ENCODE results near the gene CD244.
"Not testable (repeated sequence)": the region's sequence is repeated elsewhere in the genome, so short reads cannot be mapped to it uniquely, and the experiment has no call there.

The CD244 gene

DNA sequence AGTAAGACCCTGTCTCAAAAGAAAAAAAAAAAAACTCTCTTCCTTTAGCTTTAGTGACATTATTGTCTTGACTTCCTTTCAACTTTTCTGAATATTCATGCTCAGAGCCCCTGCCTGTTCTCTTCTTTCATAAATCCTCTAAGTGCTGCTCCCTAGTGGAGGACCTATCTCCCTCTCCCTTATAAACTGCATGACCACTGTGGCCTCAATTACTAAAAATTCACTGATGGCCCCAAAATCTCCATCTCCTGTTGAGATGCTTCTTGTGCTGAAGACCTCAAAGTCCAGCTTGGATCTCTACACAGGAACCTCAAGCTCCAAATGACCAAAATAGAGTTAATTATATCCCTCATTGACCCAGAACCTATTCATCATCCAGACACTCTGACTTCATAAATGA, 14.5 kb upstream of the CD244 start:
- no peak for DNase-seq

DNA sequence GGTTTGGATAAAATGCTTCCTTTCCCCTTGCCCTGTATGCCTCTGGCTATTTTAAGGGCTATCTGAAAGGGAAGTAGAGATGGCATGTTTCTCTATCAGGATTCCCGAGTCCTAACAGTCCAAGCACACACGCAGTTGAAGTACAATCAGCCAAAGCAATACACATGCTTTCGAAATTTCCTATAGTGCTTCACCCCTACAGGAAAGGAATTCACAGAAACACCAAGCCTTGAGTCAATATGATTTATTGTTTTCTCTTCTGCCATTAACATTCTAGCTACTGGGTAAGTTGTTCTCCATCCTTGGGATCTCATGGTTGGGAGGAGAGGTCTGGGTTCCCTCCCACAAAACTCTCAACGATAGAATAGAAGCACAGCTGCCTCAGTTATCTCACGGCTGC, 13.6 kb upstream of the CD244 start:
- DNase-seq, result no peak

GRCh38 chr1:160875591-160875990, 12.9 kb upstream of the CD244 start:
- not testable (repeated sequence) for DNase-seq

DNA sequence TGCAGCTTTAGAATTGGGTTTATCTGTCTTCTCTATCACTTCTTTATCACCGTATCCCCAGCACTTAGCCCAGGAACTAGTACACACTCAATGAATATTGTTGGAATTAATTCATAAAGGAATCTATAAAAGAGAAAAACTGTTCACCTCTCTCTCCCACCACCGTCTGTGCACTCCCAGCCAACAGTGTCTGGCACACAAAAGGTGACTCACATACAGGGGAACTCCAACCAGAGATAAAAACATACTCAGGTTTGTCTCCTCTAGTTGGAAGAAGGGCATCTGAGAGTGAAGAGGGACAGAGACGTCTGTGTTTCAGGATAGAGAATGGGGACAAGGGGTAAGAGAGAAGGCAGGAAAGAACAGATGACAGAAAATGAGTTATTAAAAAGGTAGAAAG, 12.2 kb upstream of the CD244 start:
- DNase-seq, result no peak

GRCh38 chr1:160868141-160868540, 5.5 kb upstream of the CD244 start:
- DNase-seq, result no peak

DNA sequence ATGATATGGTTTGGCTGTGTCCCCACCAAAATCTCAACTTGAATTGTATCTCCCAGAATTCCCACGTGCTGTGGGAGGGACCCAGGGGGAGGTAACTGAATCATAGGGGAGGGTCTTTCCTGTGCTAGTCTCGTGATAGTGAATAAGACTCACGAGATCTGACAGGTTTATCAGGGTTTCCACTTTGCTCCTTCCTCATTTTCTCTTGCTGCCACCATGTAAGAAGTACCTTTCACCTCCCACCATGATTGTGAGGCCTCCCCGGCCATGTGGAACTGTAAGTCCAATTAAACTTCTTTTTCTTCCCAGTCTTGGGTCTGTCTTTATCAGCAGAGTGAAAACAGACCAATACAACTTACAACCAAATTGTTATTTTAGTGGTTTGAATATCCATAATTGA, 5.0 kb upstream of the CD244 start:
- DNase-seq, result not testable (repeated sequence)

- DNase-seq, result no peak
These were observed 4.1 kb upstream of the CD244 start for GRCh38 chr1:160866695-160867260.

- DNase-seq, result no peak
These were observed 3.5 kb upstream of the CD244 start for GRCh38 chr1:160866001-160866694.

- DNase-seq, result no peak
These were observed 2.6 kb upstream of the CD244 start for GRCh38 chr1:160865337-160865736.

GRCh38 chr1:160864173-160864572, 1.5 kb upstream of the CD244 start:
- no peak for DNase-seq

GRCh38 chr1:160863774-160864131, 1.1 kb upstream of the CD244 start:
- no peak for DNase-seq

GRCh38 chr1:160863061-160863773, 530 bp upstream of the CD244 start:
- no peak for DNase-seq

DNA sequence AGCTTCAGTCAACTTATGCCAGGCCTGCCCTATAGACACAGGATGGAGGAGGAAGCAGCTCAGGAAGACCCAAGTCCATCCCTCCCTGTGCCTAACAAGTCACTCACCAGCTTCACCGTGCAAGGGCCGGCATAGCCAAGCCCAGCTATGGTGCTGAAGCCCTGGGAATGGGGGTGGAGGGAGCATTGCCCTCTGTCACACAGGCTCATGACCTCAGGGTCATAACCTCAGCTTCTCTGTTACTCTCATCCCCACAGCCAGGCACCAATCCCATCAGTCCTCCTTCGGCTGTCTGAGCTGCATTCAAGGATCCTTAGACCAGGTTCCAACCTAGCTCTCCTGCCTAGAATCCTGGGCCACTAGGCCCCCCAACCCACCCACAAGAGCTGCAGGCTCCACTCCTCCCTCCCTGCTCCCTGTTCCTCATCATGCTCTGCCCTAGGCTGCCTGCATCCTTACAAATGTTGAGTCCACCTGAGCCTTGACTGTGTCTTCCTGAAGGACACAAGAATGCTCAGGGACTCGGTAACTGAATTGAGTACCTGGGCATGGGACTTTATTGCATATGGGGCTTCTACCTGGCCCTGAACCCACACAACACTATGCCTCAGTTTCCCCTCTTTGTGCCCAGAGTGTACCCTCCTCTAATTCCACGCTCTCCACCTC, 1.7 kb downstream of the CD244 start:
- DNase-seq, result no peak

DNA sequence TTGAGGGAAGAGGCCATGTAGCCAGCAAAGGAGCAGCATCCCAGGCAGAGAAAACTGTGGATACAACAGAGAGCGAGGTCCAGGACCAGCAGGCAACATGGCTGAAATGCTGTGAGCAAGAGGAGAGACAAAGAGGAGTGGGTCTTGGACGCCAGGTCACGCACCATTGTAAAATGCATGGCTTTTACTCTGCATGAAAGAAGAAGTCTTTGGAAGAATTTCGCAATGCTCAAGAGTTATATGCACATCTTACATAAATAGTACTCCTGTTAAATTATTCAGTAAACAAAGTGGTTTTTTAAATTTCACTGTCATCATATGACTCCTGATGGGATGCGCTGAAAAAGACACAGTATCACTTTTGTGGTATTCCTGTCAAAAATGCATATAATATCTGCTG, 3.5 kb downstream of the CD244 start:
- DNase-seq, result no peak

GRCh38 chr1:160858507-160858906, 4.2 kb downstream of the CD244 start:
- DNase-seq, result no peak

- no peak for DNase-seq
These were observed 4.6 kb downstream of the CD244 start for GRCh38 chr1:160858097-160858496.

DNA sequence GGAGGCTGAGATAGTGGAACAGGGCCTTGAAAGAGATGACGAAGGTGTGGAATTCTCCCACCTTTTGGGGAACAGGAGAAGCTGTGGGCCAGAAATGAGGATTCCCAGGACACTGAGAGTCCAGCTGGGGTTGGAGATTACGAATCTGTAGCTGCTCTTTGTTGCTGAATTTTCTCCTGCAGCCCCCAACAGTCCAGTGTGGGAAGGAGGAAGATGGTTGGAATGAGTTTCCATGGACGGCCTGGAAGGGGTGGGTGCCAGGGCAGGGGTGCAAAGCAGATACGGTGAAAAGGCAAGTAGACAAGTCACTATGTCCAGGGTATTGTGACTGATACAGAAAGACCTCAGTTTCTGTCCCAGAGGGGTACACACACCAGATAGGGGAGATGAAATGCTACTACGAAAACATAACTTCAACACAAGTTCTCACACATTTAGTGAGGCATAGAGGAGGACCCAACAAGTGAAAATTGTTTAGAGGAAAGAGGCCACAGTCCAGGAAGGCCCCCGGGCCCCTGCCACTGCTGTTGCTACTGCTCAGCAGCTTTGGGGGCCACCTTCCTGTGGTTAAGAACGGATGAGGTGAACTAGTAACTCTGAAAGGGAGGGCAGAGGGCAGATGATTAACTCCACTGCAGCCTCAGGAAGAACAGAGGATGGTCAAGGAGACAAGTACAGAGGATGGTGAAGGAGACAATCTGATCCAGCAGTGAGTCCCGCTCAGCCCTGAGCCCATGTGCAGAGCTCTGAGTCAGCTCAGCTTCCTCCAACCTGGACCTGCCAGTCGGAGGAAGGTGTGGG, 7.3 kb downstream of the CD244 start:
- no peak for DNase-seq

- DNase-seq, result no peak
These were observed 8.9 kb downstream of the CD244 start for GRCh38 chr1:160853754-160854153.

GRCh38 chr1:160853014-160853413, 9.7 kb downstream of the CD244 start:
- no peak for DNase-seq

- no peak for DNase-seq
These were observed 11.7 kb downstream of the CD244 start for GRCh38 chr1:160850993-160851392.

GRCh38 chr1:160850541-160850940, 12.1 kb downstream of the CD244 start:
- no peak for DNase-seq

DNA sequence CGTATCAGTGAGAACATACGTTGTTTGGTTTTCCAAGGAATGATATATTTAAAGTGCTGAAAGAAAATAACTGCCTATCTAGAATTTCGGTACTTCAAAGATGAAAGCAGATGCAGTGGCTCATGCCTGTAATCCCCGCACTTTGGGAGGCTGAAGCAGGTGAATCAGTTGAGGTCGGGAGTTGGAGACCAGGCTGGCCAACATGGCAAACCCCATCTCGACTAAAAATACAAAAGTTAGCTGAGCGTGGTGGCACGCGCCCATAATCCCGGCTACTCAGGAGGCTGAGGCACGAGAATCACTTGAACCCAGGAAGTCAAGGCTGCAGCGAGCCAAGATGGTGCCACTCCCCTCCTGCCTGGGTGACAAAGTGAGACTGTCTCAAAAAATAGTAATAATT, 16.4 kb downstream of the CD244 start:
- DNase-seq, result no peak
